Neuronal stem cell (in vitro differentiated cells): ENCODE results near the gene IFI35. TPM values are rescaled to one million over a fixed set of nuclear protein-coding genes. Genes with fewer than 3 reads are reported as not detected.

Experiments
- DNase-seq: peaks from one replicate; pipeline ENCODE4 v3.0.0-alpha.2; 2013; ENCODE audit warnings: low spot score
- H2AFZ ChIP-seq: one replicate; pipeline ENCODE4 v1.6.1; 2013; ENCODE audit warnings: mild to moderate bottlenecking, low read length, inconsistent platforms
- H2AK5ac ChIP-seq: 2 replicates; pipeline ENCODE4 v1.6.1; 2013; ENCODE audit warnings: low read depth, mild to moderate bottlenecking, inconsistent platforms, low read length, moderate library complexity, mixed read lengths
- H2BK120ac ChIP-seq: 2 replicates; pipeline ENCODE4 v1.6.1; 2013; ENCODE audit warnings: low read depth, mild to moderate bottlenecking, inconsistent platforms, low read length, moderate library complexity, mixed read lengths
- H2BK12ac ChIP-seq: one replicate; pipeline ENCODE4 v1.6.1; 2013; ENCODE audit warnings: low read length, inconsistent platforms
- H2BK15ac ChIP-seq: 2 replicates; pipeline ENCODE4 v1.6.1; 2013; ENCODE audit warnings: mild to moderate bottlenecking, low read length, inconsistent platforms, mixed read lengths
- H2BK5ac ChIP-seq: one replicate; pipeline ENCODE4 v1.6.1; 2013; ENCODE audit warnings: inconsistent platforms, mild to moderate bottlenecking, low read length, moderate library complexity
- H3K14ac ChIP-seq: one replicate; pipeline ENCODE4 v1.6.1; 2013; ENCODE audit warnings: low read length, inconsistent platforms
- H3K18ac ChIP-seq: 2 replicates; pipeline ENCODE4 v1.6.1; 2013; ENCODE audit warnings: low read length, inconsistent platforms
- H3K23ac ChIP-seq: 2 replicates; pipeline ENCODE4 v1.6.1; 2013; ENCODE audit warnings: low read depth, mild to moderate bottlenecking, mixed read lengths, low read length, inconsistent platforms; ENCODE audit not compliant: poor library complexity
- H3K27ac ChIP-seq: replicated peaks from 3 replicates; pipeline ENCODE4 v1.5.1; 2013; ENCODE audit warnings: low read length, inconsistent platforms
- H3K27me3 ChIP-seq, 3 experiments: 2 replicates each; pipeline ENCODE4 v1.6.1; 2013; ENCODE audit warnings: low read length in 3 of 3, mild to moderate bottlenecking in 2 of 3, inconsistent platforms in 1 of 3, low read depth in 1 of 3, mixed read lengths in 1 of 3, moderate library complexity in 1 of 3; ENCODE audit not compliant: control insufficient read depth in 3 of 3, insufficient read depth in 3 of 3
- H3K36me3 ChIP-seq, 2 donors: replicated peaks in 1 of 2; 2 replicates each; pipeline ENCODE4 v1.6.1; 2013; ENCODE audit warnings: low read length in 2 of 2; ENCODE audit not compliant: control insufficient read depth in 2 of 2, insufficient read depth in 2 of 2
- H3K4ac ChIP-seq: 2 replicates; pipeline ENCODE4 v1.6.1; 2013; ENCODE audit warnings: inconsistent platforms, mild to moderate bottlenecking, low read length, moderate library complexity
- H3K4me1 ChIP-seq, 2 donors: 1 replicate in 1 of 2; 2 replicates in 1 of 2; pipeline ENCODE4 v1.6.1; 2013; ENCODE audit warnings: low read length in 2 of 2, low read depth in 1 of 2; ENCODE audit not compliant: control insufficient read depth in 2 of 2, insufficient read depth in 1 of 2
- H3K4me2 ChIP-seq: one replicate; pipeline ENCODE4 v1.6.1; 2013; ENCODE audit warnings: mild to moderate bottlenecking, low read length, inconsistent platforms; ENCODE audit not compliant: insufficient read depth, poor library complexity, severe bottlenecking
- H3K4me3 ChIP-seq, 2 donors: 2 replicates each; pipeline ENCODE4 v1.5.1; 2013; ENCODE audit warnings: low read length in 2 of 2, mild to moderate bottlenecking in 2 of 2, inconsistent platforms in 1 of 2, moderate library complexity in 1 of 2
- H3K79me1 ChIP-seq: one replicate; pipeline ENCODE4 v1.6.1; 2013; ENCODE audit warnings: low read depth, mild to moderate bottlenecking, inconsistent platforms, low read length, moderate library complexity
- H3K9ac ChIP-seq: one replicate; pipeline ENCODE4 v1.6.1; 2013; ENCODE audit warnings: mild to moderate bottlenecking, low read depth, low read length, inconsistent platforms; ENCODE audit not compliant: poor library complexity
- H3K9me3 ChIP-seq, 2 donors: replicated peaks in 1 of 2; 2 replicates each; pipeline versions ENCODE3 to v1.6.1; 2013; ENCODE audit warnings: low read length in 2 of 2, mild to moderate bottlenecking in 2 of 2, inconsistent platforms in 1 of 2, low read depth in 1 of 2, mixed read lengths in 1 of 2, moderate library complexity in 1 of 2; ENCODE audit not compliant: control insufficient read depth in 2 of 2, insufficient read depth in 1 of 2
- H4K8ac ChIP-seq: one replicate; pipeline ENCODE4 v1.6.1; 2013; ENCODE audit warnings: low read depth, mild to moderate bottlenecking, inconsistent platforms, low read length, moderate library complexity
- H4K91ac ChIP-seq: one replicate; pipeline ENCODE4 v1.6.1; 2013; ENCODE audit warnings: low read length, low read depth, mild to moderate bottlenecking, inconsistent platforms; ENCODE audit not compliant: poor library complexity
- WGBS, 2 donors: extraction: QIAGEN DNeasy Blood & Tissue Kit; methylation state at CpG; one replicate each; pipeline ENCODE4 v1.1.7; 2013; ENCODE audit warnings: missing lambda C conversion rate in 2 of 2, mixed read lengths in 1 of 2; ENCODE audit not compliant: insufficient read length in 2 of 2, insufficient replicate concordance in 1 of 2; ENCODE audit errors: extremely low coverage in 2 of 2; 5-methylcytosine and 5-hydroxymethylcytosine counted together
- small RNA-seq: library from polyadenylated mRNA; stranded (forward); fragments of <200 nt; extraction: miRNeasy Mini kit (QIAGEN cat#:217004); gene quantifications from one replicate; pipeline ENCODE3, GENCODE V24; 2013; ENCODE audit not compliant: insufficient read depth

IFI35 gene

GRCh38 chr17:43062984-43063638 is 56.5 kb downstream of the IFI35 start:
- Histone ChIP-seq H2AK5ac (no peak overlapping the region), H3K27ac (no peak overlapping the region), H4K8ac (no peak overlapping the region), H3K27me3 (no peaks in the 10 kb centered on the region), H3K4me3 (no peak overlapping the region), H3K79me1 (no peaks in the 10 kb centered on the region), H2BK12ac (no peak overlapping the region), H3K4ac (no peak overlapping the region), H2BK120ac (no peak overlapping the region), H3K9me3 (no peaks in the 10 kb centered on the region), H2BK15ac (no peak overlapping the region), H3K4me2 (no peak overlapping the region), H3K14ac (no peak overlapping the region), H3K23ac (no peak overlapping the region), H4K91ac (no peak overlapping the region), H3K4me1 (no peaks in the 10 kb centered on the region), H2BK5ac (no peak overlapping the region), H3K18ac (no peak overlapping the region), H3K9ac (no peak overlapping the region), H3K36me3 (peaks cover 5 to 92% of the 10 kb centered on the region in 2 donors), H2AFZ (no peak overlapping the region)
- WGBS, 2 donors, result no CpG with 5 or more reads among the region's 10 CpGs
- no peak for DNase-seq

Small RNAs within 50 kb of the gene (small RNA-seq; reads per million reads assigned to genes)
- not detected for gene AARSD1
